ENCODE results near the gene STRN3.

GRCh38 chr14:30883508-30884294, 142.5 kb downstream of the STRN3 start:
- no peak for TF ChIP-seq CTCF (IDR thresholded peaks at IDR 0.05)
- no peak for TF ChIP-seq EP300 (IDR thresholded peaks at IDR 0.05)
